NCI-H1930 (cell line): ENCODE measurements around the gene AHSG.

Experiments
- DNase-seq, 2 experiments: peaks; one replicate each; lab custom pipeline; 2025; lab: John Stamatoyannopoulos, UW

The AHSG gene

DNA sequence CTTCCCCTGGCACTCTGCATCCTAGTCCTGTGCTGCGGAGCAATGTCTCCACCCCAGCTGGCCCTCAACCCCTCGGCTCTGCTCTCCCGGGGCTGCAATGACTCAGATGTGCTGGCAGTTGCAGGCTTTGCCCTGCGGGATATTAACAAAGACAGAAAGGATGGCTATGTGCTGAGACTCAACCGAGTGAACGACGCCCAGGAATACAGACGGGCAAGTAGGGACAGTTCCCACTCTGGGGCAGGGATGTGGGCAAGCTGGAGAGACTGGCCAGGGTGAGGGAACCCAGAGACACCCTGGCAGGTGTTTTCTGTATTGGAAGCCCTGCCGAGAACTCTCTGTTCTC, 27.6 kb downstream of the AHSG start:
- no peak for DNase-seq

DNA sequence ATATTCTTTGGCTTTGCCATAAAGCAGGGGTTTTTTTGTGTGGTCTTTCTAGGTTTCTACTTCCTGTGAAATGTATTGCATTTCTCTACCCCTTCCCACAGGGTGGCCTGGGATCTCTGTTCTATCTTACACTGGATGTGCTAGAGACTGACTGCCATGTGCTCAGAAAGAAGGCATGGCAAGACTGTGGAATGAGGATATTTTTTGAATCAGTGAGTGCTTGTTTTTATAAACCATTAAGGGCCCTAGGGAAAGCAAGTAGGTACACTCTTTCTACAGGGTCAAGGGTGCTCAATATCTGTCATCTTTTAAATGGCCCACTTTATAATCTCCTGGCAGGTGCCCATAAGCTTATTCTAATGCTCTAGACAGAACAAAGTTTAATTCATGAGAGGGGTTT, 28.1 kb downstream of the AHSG start:
- no peak for DNase-seq

DNA sequence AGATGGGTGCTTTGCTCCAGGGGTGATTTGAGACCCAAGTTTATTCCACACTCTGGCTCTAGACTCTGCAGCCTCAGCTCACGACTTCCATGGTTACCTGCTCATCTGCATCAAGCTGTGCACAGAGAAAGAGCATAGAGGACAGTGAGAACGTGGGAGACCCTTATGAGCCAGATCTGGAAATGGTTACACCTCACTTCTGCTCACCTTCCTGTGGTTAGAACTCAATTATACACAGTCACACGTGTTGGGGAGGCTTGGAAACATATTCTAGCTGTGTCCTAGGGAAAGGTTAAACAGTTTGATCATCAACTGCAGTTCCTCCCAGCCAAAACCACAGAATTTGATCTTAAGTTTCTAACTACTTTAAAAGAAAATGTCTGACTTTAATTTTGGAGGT, 29.2 kb downstream of the AHSG start:
- DNase-seq, result no peak

DNA sequence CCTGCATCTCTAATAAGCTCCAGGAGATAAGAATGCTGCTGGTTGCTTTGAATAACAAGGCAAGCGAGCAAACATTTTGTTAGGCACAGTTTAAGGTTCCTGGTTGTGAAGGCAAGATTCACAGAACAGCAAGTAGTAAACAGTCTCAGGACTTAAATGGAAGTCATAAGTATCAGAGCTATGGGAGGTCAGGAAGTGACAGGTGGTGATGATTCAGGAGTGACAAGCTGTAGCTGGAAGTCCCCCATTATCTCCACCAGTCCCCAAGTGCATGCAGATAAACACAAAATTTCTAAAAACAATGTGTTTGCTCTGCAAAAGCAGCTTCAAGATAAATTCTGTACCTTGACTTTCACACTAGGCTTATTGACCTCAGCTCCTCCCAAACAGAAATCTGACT, 30.6 kb downstream of the AHSG start:
- no peak for DNase-seq

DNA sequence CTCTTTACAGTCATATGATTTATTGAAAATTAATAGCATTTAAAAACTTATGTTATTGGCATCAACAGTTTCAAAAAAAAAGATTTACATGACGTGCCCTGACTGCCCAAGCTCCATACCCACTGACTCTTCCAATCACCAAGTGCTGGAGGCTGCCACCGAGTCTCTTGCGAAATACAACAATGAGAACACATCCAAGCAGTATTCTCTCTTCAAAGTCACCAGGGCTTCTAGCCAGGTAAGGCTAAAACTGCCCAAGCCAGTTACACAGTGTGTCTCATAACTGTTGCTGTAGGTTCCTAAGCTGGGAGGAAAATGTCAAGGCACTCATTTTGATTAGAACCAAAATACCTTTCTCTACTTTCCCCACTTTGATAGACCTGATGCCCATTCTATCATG, 31.8 kb downstream of the AHSG start:
- DNase-seq, result no peak

DNA sequence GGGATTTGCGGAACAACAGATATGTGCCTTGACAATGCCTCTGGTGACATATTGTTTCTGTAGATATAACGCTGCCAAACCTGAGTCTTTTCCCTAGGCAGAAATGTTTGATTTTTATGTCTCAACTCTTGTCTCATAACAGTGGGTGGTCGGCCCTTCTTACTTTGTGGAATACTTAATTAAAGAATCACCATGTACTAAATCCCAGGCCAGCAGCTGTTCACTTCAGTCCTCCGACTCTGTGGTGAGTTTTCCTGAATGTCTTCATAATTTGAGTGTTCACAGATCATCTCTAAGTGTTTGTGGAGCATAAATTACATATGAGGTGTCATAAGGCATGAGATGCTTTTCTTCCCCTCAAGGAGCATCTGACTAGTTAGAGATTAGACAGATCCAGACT, 33.2 kb downstream of the AHSG start:
- DNase-seq, result no peak

DNA sequence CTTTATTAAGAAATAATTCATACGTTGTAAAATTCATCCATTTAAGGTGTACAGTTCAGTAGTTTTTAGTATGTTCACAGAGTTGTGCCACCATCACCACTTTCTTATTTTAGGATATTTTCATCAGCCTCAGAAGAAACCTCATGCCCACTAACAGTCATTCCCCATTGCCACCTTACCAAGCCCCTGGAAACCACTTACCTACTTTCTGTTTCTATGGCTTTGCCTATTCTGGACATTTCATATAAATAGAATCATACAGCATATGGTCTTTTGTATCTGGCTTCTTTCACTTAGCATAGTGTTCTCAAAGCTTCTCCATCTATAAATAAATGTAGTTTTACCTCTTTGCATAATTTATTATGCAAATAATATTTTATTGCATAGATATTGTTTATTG, 34.0 kb downstream of the AHSG start:
- DNase-seq, result no peak

DNA sequence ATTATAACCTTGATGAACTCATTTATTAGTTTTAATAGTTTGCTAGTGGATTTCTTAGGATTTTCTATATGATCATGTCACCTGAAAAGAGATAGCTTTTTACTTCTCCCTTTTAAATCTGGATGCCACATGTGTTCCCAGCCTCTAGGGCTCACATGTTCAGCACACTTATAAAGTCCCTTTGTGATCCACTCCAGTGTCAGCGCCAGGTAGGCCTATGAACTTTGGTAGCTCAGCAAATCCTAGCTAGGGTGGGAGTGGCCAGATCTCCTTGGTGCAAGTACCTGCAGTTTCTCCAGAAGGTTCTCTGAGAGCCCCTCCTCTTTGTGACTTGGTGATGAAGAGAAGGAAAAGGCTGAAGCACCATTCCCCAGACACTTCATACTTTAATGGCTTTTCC, 36.0 kb downstream of the AHSG start:
- no peak for DNase-seq

DNA sequence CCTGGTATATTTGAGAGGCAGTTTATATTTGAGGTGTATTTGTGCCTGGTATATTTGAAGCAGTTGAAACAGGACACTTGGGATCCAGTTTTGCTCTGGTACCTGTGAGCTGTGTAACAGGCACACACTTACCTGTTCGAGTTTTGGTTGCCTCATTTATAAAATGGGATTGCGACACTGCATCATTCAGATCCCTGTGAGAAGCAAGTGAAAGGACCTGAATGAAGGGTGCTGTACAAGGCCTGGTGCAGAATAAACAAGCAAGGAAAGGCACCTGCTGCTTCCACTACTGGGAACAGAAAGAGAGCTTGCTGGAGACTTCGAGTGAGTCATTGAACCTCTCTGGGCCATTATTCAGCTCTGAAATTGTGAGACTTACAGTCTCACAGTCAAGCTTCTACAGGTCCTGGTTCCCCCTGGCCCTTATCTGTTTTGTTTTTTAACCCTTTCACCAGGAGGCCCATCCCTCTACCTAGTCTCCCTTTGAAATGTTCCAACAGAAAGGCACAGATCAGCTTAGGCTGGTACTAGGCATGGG, 38.9 kb downstream of the AHSG start:
- no peak for DNase-seq

DNA sequence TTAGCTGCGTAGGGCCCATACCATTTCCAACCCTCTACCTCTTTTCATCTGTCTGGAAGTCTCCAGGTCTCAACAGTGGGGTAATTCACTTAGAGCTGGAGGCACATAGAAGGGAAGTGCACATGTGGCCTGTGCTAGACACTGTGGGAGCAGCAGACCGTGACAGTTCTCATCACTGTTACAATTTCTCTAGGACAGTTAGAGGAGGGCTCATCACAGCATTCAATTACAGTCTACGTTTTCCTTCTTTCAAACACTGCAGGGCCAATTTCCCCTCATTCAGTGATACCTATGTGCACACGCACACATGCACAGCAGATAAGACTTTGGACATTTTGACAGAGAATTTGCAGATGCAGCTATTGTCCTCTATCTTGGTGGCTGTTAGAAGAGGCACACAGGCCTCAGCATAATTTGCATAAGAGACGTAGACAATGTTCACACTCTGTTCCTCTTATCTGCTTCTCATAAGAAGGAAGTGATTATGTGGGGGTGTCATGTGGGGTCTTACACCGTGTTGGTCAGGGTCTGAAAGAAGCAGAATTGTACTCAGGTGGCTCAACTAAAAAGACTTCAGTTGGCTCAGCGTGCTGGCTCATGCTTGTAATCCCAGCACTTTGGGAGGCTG, 40.3 kb downstream of the AHSG start:
- no peak for DNase-seq

DNA sequence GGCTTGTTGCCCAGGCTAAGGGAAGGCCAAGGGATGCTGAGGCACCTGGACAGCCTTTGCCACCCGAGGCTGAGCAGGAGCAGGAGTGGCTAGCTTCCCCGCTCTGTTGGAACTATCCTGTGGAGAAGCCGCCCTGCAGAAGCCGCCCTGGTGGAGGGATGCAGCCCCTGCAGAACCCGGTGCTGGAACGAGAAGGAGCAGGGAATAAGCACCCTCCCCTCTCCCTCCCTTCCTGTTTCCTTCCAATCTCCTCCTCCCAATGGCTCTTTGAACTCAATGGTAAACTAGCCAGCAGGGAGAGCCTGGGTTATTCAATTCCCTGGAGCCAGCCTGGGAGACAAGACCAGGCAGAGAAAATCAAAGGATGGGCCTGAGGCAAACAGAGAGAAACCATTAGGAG, 41.1 kb downstream of the AHSG start:
- DNase-seq, result no peak

DNA sequence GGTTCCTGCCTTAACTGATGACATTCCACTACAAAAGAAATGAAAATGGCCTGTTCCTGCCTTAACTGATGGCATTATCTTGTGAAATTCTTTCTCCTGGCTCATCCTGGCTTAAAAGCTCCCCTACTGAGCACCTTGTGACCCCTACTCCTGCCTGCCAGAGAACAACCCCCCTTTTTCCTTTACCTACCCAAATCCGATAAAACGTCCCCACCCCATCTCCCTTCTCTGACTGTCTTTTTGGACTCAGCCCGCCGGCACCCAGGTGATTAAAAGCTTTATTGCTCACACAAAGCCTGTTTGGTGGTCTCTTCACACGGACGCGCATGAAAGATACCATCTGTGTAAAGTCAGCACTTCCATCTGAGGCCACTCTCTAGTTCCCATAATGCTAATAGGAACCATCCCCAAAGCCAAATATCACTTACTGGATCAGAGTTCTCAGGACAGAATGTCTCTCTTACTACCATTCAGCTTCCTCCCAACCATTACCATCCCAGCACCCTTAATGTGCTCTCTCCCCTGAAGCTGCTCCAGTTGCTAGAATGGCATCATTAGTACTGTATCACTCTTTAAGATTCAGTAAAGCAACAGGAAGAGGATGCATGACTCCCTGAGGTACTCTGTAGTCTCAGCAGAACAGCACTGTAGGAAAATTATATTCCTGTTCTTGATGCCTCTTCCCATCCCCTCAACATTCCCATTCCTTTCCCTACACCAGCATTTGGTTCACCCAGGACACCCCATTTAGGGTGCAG, 50.7 kb downstream of the AHSG start:
- no peak for DNase-seq

DNA sequence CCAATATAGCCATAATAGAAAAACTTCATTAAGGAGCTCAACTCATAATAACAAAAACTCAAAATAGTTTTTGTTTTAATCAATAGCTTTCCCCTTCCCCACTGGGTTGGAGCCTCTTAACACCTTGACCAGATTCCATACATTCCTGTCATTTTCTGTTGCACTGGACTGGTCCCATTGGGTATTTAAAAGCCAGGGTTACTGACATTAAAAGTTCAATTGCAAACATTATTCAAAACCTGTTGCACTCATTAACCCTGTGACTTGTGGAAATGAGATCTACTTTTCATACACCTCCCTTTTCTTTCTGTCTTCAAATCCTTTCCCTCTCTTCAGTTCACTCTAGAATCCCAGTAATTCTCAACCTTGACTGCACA, 51.2 kb downstream of the AHSG start:
- DNase-seq, result no peak

DNA sequence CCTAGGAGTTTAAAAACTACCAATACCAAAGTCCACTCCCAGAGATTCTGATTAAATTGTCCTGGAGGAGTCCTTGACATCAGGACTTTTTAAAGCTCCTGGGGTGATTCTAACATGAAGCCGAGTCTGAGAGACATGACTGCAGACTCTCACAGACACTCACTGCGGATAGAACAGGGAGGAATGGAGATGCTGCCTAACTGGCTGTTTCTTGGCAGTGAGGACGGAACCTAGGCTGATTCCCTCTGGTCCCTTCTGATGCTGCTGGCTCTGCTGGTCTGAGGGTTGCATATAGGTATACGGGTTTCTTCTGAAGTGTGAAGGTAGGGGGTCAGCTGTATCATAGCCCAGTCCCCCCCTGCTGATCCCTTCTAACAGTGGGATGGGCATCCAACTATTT, 51.6 kb downstream of the AHSG start:
- DNase-seq, result no peak

DNA sequence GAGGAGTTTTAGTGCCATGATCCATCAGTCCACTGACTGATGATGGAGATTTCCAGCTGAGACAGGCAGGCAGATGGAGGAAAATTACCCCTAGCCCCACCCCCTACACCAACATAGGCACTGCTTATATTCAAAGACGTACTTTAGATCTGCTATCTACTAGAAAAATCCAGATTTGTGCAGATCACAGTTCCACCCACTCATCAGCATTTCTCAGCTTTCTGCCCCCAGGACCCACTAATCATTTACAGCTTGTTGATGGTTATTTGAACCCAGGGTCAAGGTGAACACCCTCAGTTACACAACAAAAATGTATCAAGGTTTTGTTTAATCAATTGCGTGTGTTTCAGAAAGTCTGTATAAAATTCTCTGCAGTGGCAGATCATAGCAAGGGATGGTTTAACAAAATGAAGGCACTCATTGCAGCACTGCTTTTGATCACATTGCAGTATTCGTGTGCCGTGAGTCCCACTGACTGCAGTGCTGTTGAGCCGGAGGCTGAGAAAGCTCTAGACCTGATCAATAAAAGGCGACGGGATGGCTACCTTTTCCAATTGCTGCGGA, 52.8 kb downstream of the AHSG start, which contains the start of gene HRG:
HRG (plus strand) TSS at position 390 of the 564 bp plus-strand sequence; CDS start at position 408, 18 bp downstream.
- no peak for DNase-seq

DNA sequence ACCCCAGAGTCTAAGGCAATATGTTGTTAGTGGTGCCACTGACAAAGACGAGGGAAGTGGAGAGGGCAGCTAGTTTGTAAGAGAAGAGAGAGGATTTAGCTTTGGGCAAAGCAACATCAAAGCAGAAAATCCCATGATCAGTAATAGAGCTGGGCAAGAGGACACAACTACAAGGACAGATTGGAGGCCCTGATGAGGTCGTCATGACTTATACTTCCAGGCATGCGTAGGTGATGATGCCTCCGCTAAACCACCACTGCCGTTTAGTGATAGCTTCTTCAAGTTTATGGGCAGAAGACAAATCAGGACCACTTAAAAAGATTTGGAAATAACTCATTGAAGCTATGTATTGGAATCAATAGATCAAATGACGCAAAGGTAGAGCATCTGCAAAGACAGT, 55.6 kb downstream of the AHSG start:
- no peak for DNase-seq

DNA sequence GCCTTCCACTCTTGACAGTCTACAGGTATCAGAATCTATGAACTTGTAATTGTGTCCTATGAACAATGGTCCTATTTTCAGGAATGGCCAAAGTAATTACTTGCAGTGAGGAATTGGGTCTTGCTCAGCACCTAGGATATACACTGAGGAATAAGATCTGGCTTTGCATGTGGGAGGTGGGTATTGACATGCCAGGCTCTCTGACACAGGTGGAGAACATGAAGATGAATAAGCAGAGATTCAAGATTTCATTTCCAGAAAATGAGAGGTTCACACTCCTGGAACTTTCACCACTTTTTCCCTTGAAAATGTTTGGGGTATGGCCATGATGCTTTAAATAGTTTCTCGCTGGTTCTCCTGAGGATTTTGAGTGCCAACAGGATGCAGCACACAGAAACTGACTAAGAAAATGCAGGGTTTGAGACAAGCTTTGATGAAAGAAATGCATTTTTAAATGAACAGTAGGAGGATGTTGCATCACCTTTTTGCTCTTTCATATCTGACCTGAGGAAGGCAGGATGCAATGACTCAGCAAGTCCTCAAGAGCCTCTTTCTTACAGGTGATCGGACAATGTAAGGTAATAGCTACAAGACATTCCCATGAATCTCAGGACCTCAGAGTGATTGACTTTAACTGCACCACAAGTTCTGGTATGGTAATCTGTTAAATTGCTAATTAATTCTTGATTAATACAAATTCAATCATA, 56.7 kb downstream of the AHSG start:
- no peak for DNase-seq

DNA sequence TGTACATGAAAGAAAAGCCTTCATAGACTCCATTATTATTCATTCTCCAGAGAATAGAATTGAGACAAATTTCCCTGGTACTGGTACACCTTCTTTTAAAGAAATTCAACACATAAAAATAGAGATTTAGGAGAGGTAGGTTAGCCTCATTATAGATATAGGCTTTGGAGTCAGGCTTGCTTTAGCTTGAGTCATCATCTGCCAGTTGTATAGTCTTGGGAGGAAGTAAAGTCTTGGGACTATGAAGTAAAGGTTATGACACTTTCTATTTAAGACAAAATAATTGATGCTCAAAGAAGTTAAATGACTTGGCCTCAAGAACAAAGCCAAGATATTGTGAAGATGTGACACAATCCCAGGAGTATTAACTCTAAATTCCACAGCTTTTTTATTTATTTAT, 57.3 kb downstream of the AHSG start:
- no peak for DNase-seq
